Endothelial cell of umbilical vein (primary cell): ENCODE results near the gene ADAMTS14. TPM values are rescaled to one million over a fixed set of nuclear protein-coding genes. Genes with fewer than 3 reads are reported as not detected.

Experiments
- BruUV-seq: library from RNA; stranded (reverse); fragments of 400-500 nt; replicated peaks from 2 replicates; lab custom pipeline; 2021; lab: Mats Ljungman, UMichigan
- CTCF ChIA-PET: fragments of 300-600, 350-600 bp; sonication (Branson Sonifier 250); formaldehyde crosslinking; loops from one replicate; lab custom pipeline; 2021; ENCODE audit warnings: antibody characterized with exemption, inconsistent platforms; lab: Charles Lee
- POLR2A ChIA-PET: fragments of 300-600, 350-600 bp; sonication (Branson Sonifier 250); formaldehyde crosslinking; loops from one replicate; lab custom pipeline; 2021; ENCODE audit warnings: antibody characterized with exemption, inconsistent platforms; lab: Charles Lee
- DNase-seq: peaks from one replicate; pipeline ENCODE4 v3.0.0-alpha.2; 2011; ENCODE audit warnings: low read depth, low spot score
- FAIRE-seq: peaks from 2 replicates; lab custom pipeline; 2011; peaks lifted over from hg19 to GRCh38; lab: Jason Lieb, UNC
- H2AFZ ChIP-seq: 2 replicates; pipeline ENCODE4 v1.6.0; 2012; ENCODE audit warnings: low read depth, low read length, control low read depth, inconsistent platforms
- H3K27ac ChIP-seq: 2 replicates; pipeline ENCODE4 v1.5.1; 2011; ENCODE audit warnings: low read depth, mild to moderate bottlenecking, control low read depth, low read length, moderate library complexity; ENCODE audit not compliant: insufficient read depth
- H3K27me3 ChIP-seq, 2 experiments: 2 replicates each; pipeline versions ENCODE4 v1.6.0 to v1.6.1; 2011; ENCODE audit warnings: low read length in 2 of 2, mixed read lengths in 1 of 2; ENCODE audit not compliant: control insufficient read depth in 2 of 2, insufficient read depth in 2 of 2
- H3K36me3 ChIP-seq, 2 experiments: 2 replicates in 1 of 2; 3 replicates in 1 of 2; pipeline ENCODE4 v1.5.1; 2011; ENCODE audit warnings: low read length in 2 of 2, mild to moderate bottlenecking in 1 of 2, moderate library complexity in 1 of 2; ENCODE audit not compliant: control insufficient read depth in 2 of 2, insufficient read depth in 2 of 2; ENCODE audit errors: extremely low read depth in 1 of 2
- H3K4me1 ChIP-seq: 3 replicates; pipeline ENCODE4 v1.5.1; 2011; ENCODE audit warnings: mild to moderate bottlenecking, low read length; ENCODE audit not compliant: control insufficient read depth, insufficient read depth; ENCODE audit errors: extremely low read depth
- H3K4me2 ChIP-seq: 2 replicates; pipeline ENCODE4 v1.6.1; 2011; ENCODE audit warnings: low read length, control low read depth, mixed read lengths; ENCODE audit not compliant: insufficient read depth
- H3K4me3 ChIP-seq, 3 experiments: fragments of 200-600 bp in 1 of 3; sonication (generic), shearing (Covaris generic) in 1 of 3; replicated peaks in 1 of 3; 2 replicates each; pipeline ENCODE4 v1.5.1; 2011 to 2016; ENCODE audit warnings: control low read depth in 3 of 3, low read length in 3 of 3, mild to moderate bottlenecking in 2 of 3, inconsistent platforms in 1 of 3, low read depth in 1 of 3, moderate library complexity in 1 of 3; ENCODE audit not compliant: insufficient read depth in 1 of 3
- H3K79me2 ChIP-seq: 2 replicates; pipeline ENCODE4 v1.6.0; 2012; ENCODE audit warnings: low read length, inconsistent platforms; ENCODE audit not compliant: control insufficient read depth, insufficient read depth
- H3K9ac ChIP-seq: replicated peaks from 2 replicates; pipeline ENCODE3; 2011; ENCODE audit warnings: low read length, control low read depth; ENCODE audit not compliant: insufficient read depth; ENCODE audit errors: extremely low read depth
- H3K9me1 ChIP-seq: replicated peaks from 3 replicates; pipeline ENCODE4 v1.6.0; 2011; ENCODE audit warnings: mild to moderate bottlenecking, low read length; ENCODE audit not compliant: control insufficient read depth, insufficient read depth; ENCODE audit errors: extremely low read depth
- H3K9me3 ChIP-seq: replicated peaks from 2 replicates; pipeline ENCODE4 v1.5.1; 2012; ENCODE audit warnings: low read length, inconsistent platforms; ENCODE audit not compliant: control insufficient read depth, insufficient read depth
- H4K20me1 ChIP-seq: replicated peaks from 2 replicates; pipeline ENCODE3; 2011; ENCODE audit warnings: mild to moderate bottlenecking, low read length; ENCODE audit not compliant: control insufficient read depth, insufficient read depth; ENCODE audit errors: extremely low read depth
- CTCF ChIP-seq, 2 donors: IDR thresholded peaks; 1 replicate in 1 of 2; 2 replicates in 1 of 2; pipeline ENCODE4 v1.5.1; 2011; ENCODE audit warnings: low read length in 2 of 2, mild to moderate bottlenecking in 2 of 2, moderate library complexity in 2 of 2, control low read depth in 1 of 2, inconsistent platforms in 1 of 2, low read depth in 1 of 2; ENCODE audit not compliant: insufficient read depth in 1 of 2; ENCODE audit errors: extremely low read depth in 1 of 2
- EZH2 ChIP-seq: IDR thresholded peaks from 2 replicates; pipeline ENCODE4 v1.6.1; 2012; ENCODE audit warnings: borderline replicate concordance, low read depth, mild to moderate bottlenecking, moderate library complexity, low read length, inconsistent platforms; ENCODE audit not compliant: severe bottlenecking
- FOS ChIP-seq: IDR thresholded peaks from 2 replicates; pipeline ENCODE4 v1.6.1; 2011; ENCODE audit warnings: mild to moderate bottlenecking, low read length, moderate library complexity, borderline replicate concordance; ENCODE audit not compliant: insufficient read depth
- GATA2 ChIP-seq: IDR thresholded peaks from 2 replicates; pipeline ENCODE4 v1.7.0; 2011; ENCODE audit warnings: low read depth, mild to moderate bottlenecking, moderate library complexity, mixed read lengths, low read length; ENCODE audit not compliant: insufficient read length, insufficient read depth
- JUN ChIP-seq: IDR thresholded peaks from 2 replicates; pipeline ENCODE4 v1.6.1; 2011; ENCODE audit warnings: borderline replicate concordance, low read depth; ENCODE audit not compliant: insufficient read length, insufficient read depth
- MAX ChIP-seq: IDR thresholded peaks from 2 replicates; pipeline ENCODE4 v1.6.1; 2011; ENCODE audit not compliant: insufficient read depth, insufficient read length
- MYC ChIP-seq: IDR thresholded peaks from one replicate; pipeline ENCODE4 v1.6.1; 2011; ENCODE audit warnings: mild to moderate bottlenecking, low read depth, low read length
- POLR2A ChIP-seq: IDR thresholded peaks from 2 replicates; pipeline ENCODE4 v1.6.1; 2012; ENCODE audit warnings: low read depth, mild to moderate bottlenecking, control low read depth, low read length
- POLR2AphosphoS5 ChIP-seq: IDR thresholded peaks from 2 replicates; pipeline ENCODE4 v1.6.1; 2012; ENCODE audit warnings: low read depth, mild to moderate bottlenecking, control low read depth, low read length, moderate library complexity; ENCODE audit not compliant: insufficient read depth
- dilution Hi-C: fragments of 300-500 bp; cut with MboI; formaldehyde crosslinking; loops from one replicate; pipeline ENCODE4 v1.15.0; 2019; ENCODE audit warnings: low sequenced_read_pairs; ENCODE audit not compliant: extremely low pct_ligation_motif_present
- intact Hi-C: fragments of 100-400 bp; cut with micrococcal nuclease; formaldehyde crosslinking; loops from one replicate; pipeline ENCODE4 v1.10.0; 2022
- polyA plus RNA-seq, 4 experiments: library from polyadenylated mRNA; depleted of rRNA in 3 of 4; stranded (reverse) in 3 of 4; unstranded in 1 of 4; fragments of >200 nt; gene quantifications; 2 replicates each; pipeline versions ENCODE4 v1.2.1 to v1.2.3, GENCODE V29; 2011 to 2012; ENCODE audit warnings: missing spikeins in 1 of 4
- total RNA-seq: library from RNA; stranded (reverse); gene quantifications from 2 replicates; pipeline ENCODE4 v1.2.3, GENCODE V29; 2021

Gene ADAMTS14
- total and polyA plus RNA-seq, 2 donors (not counting 3 experiments of a cell fraction or from before 2014, with no cell fraction given) = not detected

- H3K4me3 ChIP-seq = no peak overlapping the region
- H4K20me1 ChIP-seq = no peaks in the 10 kb centered on the region
- H2AFZ ChIP-seq = no peak overlapping the region
- intact Hi-C loops = no loop called here
- H3K9ac ChIP-seq = no peak overlapping the region
- no peaks in the 10 kb centered on the region for H3K4me1 ChIP-seq
- no peak for FAIRE-seq
- no peak overlapping the region for H3K27ac ChIP-seq
- H3K27me3 ChIP-seq = no peaks in the 10 kb centered on the region
- H3K36me3 ChIP-seq = no peaks in the 10 kb centered on the region
- no peaks in the 10 kb centered on the region for H3K79me2 ChIP-seq
- H3K9me3 ChIP-seq = no peaks in the 10 kb centered on the region
- H3K4me2 ChIP-seq = no peak overlapping the region
- H3K9me1 ChIP-seq = no peaks in the 10 kb centered on the region
- dilution Hi-C loops = no loop called here
- no peak for DNase-seq
- BruUV-seq = no TSS peak
- TF ChIP-seq MAX = no peak
- no peak for TF ChIP-seq MYC
- no peak for TF ChIP-seq GATA2
- no peak for TF ChIP-seq EZH2
- TF ChIP-seq POLR2AphosphoS5 = no peak
- TF ChIP-seq FOS = no peak
- TF ChIP-seq JUN = no peak
- no peak for TF ChIP-seq CTCF (IDR thresholded peaks at IDR 0.05; ENCODE audit: extremely low read depth in 1 of 2, insufficient read depth in 1 of 2, low read depth in 1 of 2, low read length in 2 of 2)
- no peak for TF ChIP-seq POLR2A
- CTCF ChIA-PET = no interaction called here
- POLR2A ChIA-PET = no interaction called here
Observed at GRCh38 chr10:70704211-70704610, 31.9 kb downstream of the ADAMTS14 start.
